ENCODE measurements around the gene MATN3.

GRCh38 chr2:20021405-20022009 lies 9.0 kb upstream of the MATN3 start:
- TF ChIP-seq EZH2 (IDR thresholded peaks at IDR 0.05; ENCODE audit: low read depth, low read length, severe bottlenecking) (no peak), NRF1 (IDR thresholded peaks at IDR 0.05; ENCODE audit: low read depth, low read length) (no peak), CTCF (IDR thresholded peaks at IDR 0.05; ENCODE audit: control extremely low read depth in 1 of 3, insufficient read depth in 1 of 3, low read depth in 1 of 3, low read length in 3 of 3) (no peak), JUND (IDR thresholded peaks at IDR 0.05; ENCODE audit: low read length) (no peak), CHD1 (IDR thresholded peaks at IDR 0.05; ENCODE audit: low read depth, low read length) (no peak), SP1 (IDR thresholded peaks at IDR 0.05; ENCODE audit: low read depth, low read length) (no peak), TAF1 (IDR thresholded peaks at IDR 0.05; ENCODE audit: low read depth, low read length) (no peak)

Measured in H1 (cell line).